NT2/D1 (cell line): ENCODE measurements around the gene TMC8.

Experiments used
- SUZ12 ChIP-seq: IDR thresholded peaks from 2 replicates; pipeline ENCODE4 v1.6.1; 2011; ENCODE audit not compliant: insufficient read length, insufficient read depth; ENCODE audit errors: extremely low read depth
- YY1 ChIP-seq: IDR thresholded peaks from 2 replicates; pipeline ENCODE4 v1.6.1; 2011; ENCODE audit not compliant: insufficient read length, insufficient read depth

GRCh38 chr17:78180083-78180482, 49.5 kb downstream of the TMC8 start:
- TF ChIP-seq SUZ12: no peak
- no peak for TF ChIP-seq YY1
